Activated CD4-positive, CD25-positive, alpha-beta regulatory T cell treated with anti-CD3 and anti-CD28 coated beads, Interleukin-2, amount 50 U/mL, for 16 hours (primary cell): ENCODE data around the gene CBX4.
"Not testable (repeated sequence)": the region's sequence is repeated elsewhere in the genome, so short reads cannot be mapped to it uniquely, and the experiment has no call there.

Experiments used
- DNase-seq: peaks from one replicate; pipeline ENCODE4 v3.0.0-alpha.2; 2020; ENCODE audit warnings: low read depth, low spot score

CBX4 gene

DNA sequence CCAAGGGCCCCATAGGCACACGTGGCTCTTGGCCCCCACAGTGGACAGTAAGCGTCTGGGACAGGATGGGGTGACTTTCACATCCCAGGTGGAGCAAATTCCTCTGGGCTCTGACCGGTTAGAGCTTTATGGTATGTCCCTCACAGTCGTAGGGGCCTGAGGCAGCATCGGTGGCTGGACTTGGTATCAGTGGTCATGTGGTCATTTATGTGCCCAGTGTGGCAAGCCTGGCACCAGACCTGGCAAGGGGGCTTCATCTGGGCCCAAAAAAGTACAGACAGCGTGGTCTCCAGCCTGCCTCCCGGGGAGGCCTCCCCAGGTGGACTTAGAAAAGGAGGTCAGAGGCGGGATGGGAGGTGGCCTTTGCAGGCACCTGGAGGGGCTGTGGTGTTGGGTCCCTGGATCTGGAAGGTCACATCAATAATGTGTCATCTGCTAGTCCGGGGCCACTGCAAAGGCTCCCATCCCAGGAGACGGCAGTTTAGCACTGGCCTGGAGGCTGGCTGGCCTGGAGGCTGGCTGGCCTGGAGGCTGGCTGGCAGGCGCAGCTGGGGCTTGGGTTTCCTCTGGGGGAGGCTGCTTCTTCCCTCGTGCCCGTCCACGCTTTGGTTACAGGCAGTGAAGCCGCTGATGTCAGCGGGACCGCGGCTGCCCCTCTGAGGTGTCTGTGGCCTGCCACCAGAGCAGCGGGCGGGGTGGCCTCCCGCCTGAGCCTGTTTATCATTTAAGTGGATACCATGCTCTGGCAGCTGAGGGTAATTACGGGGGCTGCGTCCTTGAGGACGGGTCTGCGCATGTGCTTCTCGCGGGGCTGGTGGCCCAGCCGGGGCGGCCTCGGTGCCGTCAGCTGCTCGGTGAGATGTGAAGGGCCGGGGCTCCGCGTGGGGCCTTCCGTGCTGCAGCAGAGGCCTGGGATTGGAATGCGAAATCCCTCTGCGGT lies 20.7 kb upstream of the CBX4 start:
- no peak for DNase-seq

DNA sequence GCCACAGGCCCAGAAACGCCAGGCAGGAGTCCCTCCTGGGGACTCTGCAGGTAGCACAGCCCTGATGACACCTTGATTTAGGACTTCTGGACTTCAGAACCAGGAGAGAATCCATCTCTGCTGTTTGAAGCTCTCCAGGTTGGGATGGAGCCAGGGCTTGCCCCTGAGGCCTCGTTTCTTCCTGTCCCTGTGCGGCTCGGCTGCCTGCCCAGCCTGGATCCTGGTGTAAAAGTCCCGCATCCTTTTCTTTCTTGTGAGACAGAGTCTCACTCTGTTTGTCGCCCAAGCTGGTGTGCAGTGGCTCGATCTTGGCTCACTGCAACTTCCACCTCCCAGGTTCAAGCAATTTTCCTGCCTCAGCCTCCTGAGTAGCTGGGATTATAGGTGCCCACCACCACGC lies 17.9 kb upstream of the CBX4 start:
- DNase-seq: no peak

DNA sequence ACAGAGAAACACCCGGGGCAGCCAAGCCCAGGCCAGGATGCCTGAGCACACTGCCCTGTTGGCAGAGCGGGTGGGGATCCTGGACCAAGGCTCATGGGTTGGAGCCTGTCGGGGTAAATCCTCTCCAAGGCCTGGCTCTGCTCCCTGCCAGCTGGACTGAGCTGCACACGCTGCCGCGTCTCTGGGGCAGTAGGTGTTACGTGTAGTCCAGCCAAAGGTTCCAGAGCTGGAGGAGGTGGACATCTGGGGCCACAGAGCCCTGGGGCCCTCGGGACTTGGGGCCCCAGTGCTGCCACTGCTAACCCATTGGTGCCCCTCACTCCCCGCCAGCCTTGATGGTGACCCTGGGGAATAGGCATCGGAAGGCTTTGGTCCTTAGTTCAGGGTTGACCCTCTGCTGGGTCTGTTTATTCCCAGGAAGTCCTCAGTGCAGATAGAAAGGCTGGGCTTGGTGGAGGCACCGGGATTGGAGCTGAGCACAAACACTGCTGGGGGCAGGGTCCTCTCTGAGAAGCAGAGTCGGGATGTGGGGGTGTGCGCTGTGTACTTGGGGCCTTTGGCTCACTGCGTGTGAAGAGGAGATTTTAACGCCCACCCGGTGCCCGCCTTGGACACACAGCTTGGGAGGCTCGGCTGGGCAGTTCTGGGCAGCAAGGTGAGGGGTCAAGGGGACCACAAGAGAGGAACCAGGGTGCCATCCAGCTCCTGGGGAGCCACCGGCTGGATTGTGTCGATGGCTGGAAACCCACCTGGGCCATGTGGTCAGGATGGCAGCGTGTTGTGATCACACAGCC lies 16.3 kb upstream of the CBX4 start:
- no peak for DNase-seq

DNA sequence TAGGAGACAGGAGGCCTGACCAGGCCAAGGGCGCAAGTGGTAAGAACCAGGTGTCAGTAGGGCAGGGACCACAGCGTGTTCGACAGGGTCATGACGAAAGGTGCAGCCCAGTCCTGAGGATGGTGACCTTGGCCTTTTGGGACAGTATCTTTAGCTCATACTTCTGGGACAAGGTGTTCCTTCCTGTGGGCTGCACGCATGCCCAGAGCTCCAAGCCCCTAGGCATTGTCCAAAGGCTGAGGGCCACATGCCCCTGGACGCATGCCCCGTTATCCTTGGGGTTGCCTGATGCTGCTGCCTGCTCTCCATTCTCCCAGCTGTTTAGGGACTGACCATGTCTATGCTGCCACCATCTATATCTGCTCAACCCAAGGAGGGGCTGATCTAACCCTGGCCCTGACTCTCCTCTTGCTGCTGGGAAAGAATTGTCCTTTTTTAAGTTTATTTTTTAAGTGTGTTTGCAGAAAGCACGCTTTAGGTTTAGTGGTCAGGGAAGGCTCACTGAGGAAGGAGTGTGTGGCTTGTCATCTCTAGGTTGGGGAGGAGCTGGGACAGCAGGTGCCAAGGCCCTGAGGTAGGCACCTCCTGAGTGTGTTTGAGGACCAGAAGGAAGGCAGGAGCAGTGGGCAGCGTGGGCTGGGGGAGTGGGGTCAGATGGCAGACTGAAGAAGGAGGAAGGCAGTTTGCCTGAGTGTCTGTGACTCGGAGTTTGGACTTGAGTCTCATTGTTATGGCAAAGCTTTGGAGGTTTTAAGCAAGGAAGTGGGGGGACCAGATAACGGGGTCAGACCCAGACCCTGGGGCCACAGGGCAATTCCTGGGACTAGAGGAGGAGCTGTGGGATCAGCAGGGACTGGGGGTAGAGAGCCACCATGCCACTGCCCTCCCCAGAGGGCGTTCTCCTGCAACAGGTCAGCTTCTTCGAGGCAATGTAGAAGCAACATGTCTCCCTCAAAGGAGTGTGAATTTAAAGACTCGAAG lies 15.1 kb upstream of the CBX4 start:
- no peak for DNase-seq

DNA sequence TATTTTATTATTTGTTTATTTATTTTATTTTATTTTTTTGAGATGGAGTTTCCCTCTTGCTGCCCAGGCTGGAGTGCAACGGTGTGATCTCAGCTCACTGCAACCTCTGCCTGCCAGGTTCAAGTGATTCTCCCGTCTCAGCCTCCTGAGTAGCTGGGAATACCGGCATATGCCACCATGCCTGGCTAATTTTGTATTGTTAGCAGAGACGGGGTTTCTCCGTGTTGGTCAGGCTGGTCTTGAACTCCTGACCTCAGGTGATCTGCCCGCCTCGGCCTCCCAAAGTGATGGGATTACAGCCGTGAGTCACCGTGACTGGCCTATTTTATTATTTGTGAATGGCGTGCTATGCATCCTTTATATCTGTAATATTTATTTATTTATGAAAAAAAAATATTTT lies 13.9 kb upstream of the CBX4 start:
- not testable (repeated sequence) for DNase-seq

DNA sequence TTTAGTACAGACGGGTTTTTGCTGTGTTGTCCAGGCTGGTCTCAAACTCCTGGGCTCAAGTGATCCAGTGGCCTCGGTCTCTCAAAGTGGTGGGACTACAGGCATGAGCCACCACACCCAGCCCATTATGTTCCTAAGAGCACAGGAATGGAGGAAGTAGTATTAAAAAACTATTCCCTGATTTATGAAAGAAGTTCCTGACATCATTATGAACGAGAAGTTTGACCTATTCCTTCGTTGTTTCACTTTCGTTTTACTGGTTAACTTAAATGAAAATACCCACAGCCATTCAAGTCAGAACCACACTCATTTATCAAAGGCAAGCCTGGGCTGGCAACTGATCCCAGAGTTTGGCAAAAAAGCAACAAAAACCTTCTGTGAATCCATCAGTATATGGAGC lies 13.5 kb upstream of the CBX4 start:
- DNase-seq: no peak

DNA sequence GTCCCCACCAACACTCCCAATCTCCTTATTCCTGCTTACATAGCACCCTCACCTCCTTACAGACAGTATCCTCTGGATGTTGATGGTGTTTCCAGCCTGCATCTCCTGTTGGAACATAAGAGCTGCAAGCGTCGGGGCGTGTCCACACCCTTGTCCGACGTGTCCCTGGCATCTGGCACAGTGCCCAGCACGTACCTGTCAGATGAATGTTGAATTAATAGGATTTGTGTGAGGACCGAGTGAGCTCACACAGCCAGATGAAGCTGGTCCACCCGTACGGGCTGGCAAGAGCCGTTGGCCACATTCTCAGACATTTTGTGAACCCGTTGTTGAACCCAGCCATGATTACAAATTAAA lies 12.2 kb upstream of the CBX4 start:
- DNase-seq: no peak

DNA sequence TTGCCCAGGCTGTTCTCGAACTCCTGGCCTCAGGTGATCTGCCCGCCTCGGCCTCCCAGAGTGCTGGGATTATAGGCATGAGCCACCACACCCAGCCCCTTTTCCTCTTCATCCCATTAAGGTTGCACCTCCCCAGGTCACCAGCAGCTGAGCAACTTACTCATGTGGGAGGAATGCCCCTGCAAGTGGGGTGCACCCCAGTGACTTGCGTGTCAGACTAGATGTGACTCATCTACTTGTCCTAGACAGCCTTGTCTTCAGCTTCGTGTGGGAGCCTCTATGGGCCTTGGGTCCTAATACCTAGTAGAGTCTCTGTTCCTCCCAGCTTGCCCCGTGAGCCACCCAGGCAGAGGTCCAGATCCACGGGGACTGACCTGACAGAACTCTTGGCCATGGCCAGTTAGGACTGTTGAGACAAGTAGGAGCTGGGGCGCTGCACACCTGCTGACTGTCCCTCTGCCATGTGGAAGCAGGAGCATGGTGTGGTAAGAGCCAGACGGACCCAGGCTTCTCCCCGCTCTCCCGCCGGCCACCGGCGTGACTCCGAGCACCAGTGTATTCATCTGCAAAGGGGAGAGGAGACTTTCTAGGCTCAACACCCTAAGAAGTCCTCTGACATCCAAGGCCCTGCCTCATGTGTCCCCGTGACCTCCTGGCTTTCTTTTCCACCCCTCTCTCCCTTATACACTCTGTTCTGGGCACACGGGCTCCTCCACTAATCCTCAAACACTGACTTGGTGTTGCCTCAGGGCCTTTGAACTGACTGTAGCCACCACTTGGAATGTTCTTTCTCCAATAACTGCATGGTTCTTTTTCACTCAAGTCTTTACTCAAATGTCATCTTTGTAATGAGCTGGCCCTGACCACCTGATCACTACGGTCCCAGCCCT lies 11.6 kb upstream of the CBX4 start:
- DNase-seq: no peak

DNA sequence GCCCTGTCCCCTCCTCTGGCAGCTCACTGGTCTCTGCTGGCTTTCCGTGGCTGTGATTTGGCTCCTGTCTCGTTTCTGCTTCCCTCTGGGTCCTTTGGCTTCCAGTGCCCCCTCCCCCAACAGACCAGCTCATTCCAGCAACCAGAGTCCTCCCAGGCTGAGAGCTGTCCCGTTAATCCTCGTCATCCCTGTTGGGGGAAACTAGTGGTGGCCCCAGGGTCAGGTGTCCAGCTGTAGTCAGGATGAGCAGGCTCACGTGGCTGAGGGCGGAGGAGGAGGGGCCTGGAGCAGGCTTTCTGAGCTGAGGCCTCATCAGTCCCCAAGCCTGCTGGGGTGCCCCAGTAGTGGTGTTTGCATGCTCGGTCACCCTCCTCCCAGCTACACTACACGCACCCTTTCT lies 10.7 kb upstream of the CBX4 start:
- no peak for DNase-seq

DNA sequence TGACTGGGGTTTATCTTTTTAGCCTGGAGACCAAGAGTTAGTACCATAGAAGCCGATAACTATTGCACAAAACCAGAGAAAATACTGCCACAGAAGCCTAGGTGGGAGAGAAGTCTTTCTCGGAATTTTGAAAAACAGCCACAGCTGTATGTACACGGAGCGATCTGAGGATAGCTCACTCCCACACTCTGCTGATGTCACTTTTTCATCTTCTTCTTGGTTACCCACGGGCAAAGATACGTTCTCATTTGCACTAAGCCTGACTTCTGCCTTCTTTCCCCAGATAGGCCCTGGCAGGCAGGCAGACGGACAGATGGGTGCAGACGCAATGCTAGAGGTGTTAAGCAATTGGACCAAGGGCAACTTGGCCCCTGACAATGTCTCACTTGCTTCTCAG lies 9.1 kb upstream of the CBX4 start:
- no peak for DNase-seq

DNA sequence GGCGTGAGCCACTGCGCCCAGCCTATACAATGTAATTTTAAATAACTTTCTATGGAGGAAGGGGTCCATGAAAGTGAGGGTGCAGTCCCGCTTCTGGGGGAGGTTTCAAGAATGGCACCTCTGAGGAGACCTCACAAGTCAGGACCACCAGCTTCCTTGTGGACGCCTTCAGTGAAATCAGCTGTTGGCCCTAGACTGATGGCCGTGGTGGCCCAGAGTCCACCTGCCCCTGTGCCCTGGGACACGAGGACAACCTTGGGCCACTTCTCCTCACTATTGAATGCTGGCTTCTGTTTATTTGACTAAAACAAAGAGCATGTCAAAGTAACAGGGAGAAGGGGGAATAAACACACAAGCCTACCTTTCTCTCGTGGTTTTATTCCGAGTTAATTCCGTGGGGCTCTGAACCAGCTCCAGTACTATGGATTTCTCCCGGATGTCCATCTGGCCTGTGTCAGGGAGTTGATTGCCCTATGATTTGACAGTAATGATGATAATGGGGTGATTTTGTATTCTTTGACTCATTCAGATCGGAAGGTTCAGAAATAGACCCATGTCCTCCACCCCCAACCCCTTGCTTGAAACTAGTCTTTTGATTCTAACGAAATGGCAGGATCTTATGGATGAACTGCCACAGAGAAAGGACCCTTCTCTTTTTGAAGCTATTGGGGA lies 8.6 kb upstream of the CBX4 start:
- DNase-seq: no peak

DNA sequence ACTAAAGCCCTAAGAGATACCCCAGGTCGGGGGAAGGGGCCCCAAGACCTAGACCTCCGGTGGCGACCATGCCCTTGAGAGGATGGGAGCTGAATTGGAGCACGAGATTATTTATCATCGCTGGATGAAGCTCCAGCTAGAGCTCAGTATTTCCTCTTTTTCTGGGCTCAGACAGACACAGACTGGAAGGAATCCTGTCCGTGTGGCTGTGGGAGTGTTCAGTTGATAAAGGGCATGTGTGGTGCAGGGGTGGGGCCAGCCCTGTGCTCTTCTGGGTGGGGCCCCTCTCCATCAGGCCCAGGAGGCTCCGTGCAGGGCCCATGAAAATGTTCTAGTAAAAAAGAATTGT lies 6.3 kb upstream of the CBX4 start:
- DNase-seq: no peak

DNA sequence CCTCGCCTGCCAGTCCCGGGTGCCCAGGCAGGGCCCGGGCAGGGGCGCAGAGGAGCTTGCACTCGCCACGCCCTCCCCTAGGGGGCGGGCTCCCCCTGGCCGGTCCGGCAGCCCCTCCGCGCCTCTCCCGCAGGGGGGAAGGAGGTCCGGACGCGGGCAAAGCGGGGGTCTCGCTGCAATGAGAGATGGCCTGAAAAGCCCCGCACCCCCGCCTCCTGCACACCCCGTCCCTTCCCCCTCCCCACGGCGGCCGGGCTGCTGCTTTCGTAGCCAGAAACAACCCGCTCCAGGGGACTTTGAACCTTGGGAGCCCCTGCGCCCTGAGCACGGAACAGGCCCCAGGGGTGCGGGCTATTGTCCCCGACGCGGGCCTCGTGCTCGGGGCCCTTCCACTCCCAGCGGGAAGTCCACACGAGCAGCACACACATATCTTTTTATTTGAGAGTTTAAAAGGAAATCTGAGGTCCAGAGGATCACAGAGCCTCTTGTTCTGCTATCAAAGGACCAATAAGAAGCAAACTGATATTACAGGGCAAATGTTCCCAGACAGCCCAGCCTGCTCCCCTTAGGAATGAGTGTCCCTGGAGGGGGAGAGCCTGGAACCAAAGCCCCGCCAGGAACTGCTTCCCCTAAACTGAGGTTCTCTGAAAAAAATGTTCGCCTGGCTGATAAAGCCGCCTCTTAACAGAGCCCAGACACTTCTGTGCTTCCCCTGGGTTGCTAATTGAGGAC lies 5.8 kb upstream of the CBX4 start:
- no peak for DNase-seq

DNA sequence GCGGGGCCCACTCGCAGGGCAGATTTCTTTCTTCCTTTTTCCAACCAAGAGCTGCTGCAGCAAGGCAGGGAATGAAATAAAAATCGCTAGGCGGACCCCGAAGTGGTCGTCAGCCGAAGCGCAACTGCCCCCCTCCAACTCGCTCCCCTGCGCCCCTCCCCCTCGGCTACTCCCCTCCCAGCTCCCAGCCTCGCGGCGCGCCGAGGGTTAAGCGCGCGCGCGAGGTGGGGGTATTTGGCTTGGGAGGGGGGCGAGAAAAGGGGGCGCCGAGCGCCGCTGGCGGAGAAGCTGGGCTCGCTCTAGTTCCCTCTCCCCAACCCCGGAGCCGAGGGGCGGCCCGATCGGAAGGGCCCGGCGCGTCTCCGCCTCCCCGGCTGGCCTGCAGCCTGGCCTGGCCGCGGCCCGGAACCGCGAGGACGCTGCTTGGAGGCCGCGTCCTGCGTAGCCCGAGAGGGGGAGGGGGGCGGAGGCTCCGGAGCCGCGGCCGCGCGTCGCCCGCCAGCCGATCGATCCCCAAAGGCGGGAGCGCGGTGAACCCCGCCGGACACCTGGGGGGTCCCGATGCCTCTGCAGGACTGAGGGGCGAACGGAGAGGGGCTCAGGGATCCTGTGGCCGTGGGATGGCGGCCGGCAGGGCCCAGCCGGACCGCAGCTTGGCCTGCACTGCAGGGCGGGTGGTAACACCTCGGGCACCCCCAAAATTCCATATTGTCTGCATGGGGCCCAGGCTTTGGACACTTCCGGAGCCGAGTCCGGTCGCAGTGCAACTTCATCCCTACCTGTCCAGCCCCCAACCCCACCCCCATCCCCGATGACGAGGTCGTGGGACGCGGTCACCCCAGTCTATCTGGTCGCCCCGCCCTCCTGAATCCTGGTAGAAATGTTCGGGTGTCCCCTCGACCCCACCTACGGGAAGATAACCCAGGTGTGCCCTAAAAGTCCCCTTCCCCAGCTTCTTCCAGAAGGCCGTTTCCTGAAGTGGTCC lies 4.9 kb upstream of the CBX4 start:
- no peak for DNase-seq

DNA sequence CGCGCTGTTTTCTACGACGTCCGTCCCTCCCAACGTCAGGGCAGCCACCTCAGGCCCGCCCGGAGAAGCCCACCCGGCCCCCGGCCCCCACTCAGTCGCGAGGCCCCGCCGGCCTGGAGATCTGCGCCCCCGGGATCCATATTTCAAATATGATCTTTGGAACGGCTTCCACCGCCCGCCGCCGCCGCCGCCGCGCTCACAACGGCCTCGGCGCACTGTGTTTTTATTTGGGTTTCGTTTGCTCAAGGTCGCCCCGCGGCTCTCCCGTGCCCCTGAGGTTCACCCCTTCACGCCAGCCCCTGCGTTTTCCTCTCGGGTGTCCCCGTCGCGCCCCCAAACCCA lies 4.2 kb upstream of the CBX4 start:
- no peak for DNase-seq

DNA sequence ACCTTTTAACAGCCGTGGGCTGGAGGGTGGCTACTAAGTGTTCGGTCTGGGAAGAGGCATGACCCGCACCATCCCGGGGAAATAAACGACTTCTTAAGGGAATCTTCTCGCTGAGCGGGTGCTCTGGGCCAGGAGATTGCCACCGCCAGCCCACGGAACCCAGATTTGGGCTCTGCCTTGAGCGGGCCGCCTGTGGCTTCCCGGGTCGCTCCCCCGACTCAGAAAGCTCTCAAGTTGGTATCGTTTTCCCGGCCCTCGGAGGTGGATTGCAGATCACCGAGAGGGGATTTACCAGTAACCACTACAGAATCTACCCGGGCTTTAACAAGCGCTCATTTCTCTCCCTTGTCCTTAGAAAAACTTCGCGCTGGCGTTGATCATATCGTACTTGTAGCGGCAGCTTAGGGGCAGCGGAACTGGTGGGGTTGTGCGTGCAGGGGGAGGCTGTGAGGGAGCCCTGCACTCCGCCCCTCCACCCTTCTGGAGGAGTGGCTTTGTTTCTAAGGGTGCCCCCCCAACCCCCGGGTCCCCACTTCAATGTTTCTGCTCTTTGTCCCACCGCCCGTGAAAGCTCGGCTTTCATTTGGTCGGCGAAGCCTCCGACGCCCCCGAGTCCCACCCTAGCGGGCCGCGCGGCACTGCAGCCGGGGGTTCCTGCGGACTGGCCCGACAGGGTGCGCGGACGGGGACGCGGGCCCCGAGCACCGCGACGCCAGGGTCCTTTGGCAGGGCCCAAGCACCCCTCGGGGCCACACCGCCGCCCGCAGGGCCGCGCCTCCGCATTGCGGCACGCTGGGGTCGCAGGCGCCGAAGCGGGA lies 3.6 kb upstream of the CBX4 start:
- no peak for DNase-seq

DNA sequence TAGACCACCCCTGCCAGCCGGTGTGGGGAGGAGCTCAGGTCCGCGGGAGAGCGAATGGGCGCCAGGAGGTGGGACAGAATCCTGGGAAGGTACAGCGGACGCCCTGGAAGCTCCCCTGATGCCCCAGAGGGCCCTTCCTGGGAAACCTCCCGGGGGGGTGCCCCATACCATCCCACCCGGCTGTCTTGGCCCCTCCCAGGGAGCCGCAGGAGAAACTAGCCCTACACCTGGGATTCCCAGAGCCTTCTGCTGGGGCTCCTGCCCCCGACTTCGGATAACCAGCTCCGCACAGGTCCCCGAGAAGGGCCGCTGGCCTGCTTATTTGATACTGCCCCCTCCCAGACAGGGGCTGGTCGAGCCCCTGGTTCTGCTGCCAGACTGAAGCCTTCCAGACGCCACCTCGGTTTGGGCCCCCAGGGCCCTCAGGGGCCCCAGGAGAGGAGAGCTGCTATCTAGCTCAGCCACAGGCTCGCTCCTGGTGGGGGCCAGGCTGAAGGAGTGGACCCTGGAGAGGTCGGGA lies 3.0 kb upstream of the CBX4 start:
- DNase-seq: no peak
